ENCODE results near the gene COG7. TPM values are rescaled to one million over a fixed set of nuclear protein-coding genes. Genes with fewer than 3 reads are reported as not detected.
A peak's percentile ranks its signal among the peaks of the same experiment; 100 is the strongest.
"Not testable (repeated sequence)": the region's sequence is repeated elsewhere in the genome, so short reads cannot be mapped to it uniquely, and the experiment has no call there.

Gene COG7
- total RNA-seq, 1 experiment from 2014 or later, result 17.1 TPM

- Histone ChIP-seq H3K36me3 (replicated peaks; ENCODE audit: control insufficient read depth, insufficient read depth, low read length) (peaks cover 10% of the 10 kb centered on the region), H3K27me3 (ENCODE audit: control insufficient read depth, insufficient read depth, low read length) (no peaks in the 10 kb centered on the region), H3K4me3 (ENCODE audit: insufficient read depth, low read depth, low read length) (no peak overlapping the region)
- no peak for DNase-seq
Observed at GRCh38 chr16:23409522-23409921, 43.5 kb downstream of the COG7 start.

- H3K36me3 ChIP-seq (replicated peaks; ENCODE audit: control insufficient read depth, insufficient read depth, low read length), result peaks cover 10% of the 10 kb centered on the region
- DNase-seq, result peak; percentile 51
- H3K4me3 ChIP-seq (ENCODE audit: insufficient read depth, low read depth, low read length), result no peak overlapping the region
Observed at GRCh38 chr16:23408823-23409298, 44.1 kb downstream of the COG7 start.

GRCh38 chr16:23408242-23408822 lies 44.7 kb downstream of the COG7 start:
- peak; percentile 69 for DNase-seq
- Histone ChIP-seq H3K36me3 (replicated peaks; ENCODE audit: control insufficient read depth, insufficient read depth, low read length) (peaks cover 10% of the 10 kb centered on the region), H3K27me3 (ENCODE audit: control insufficient read depth, insufficient read depth, low read length) (no peaks in the 10 kb centered on the region), H3K4me3 (ENCODE audit: insufficient read depth, low read depth, low read length) (no peak overlapping the region)

More at GRCh38 chr16:23408823-23409298, 44.1 kb downstream of the COG7 start:
- H3K27me3 ChIP-seq (ENCODE audit: control insufficient read depth, insufficient read depth, low read length), result no peaks in the 10 kb centered on the region

GRCh38 chr16:23407436-23408127 lies 45.4 kb downstream of the COG7 start:
- peaks cover 10% of the 10 kb centered on the region for H3K36me3 ChIP-seq (replicated peaks; ENCODE audit: control insufficient read depth, insufficient read depth, low read length)
- no peaks in the 10 kb centered on the region for H3K27me3 ChIP-seq (ENCODE audit: control insufficient read depth, insufficient read depth, low read length)
- no peak overlapping the region for H3K4me3 ChIP-seq (ENCODE audit: insufficient read depth, low read depth, low read length)
- no peak for DNase-seq

- no peak for DNase-seq
- Histone ChIP-seq H3K36me3 (replicated peaks; ENCODE audit: control insufficient read depth, insufficient read depth, low read length) (peaks cover 10% of the 10 kb centered on the region), H3K4me3 (ENCODE audit: insufficient read depth, low read depth, low read length) (no peak overlapping the region), H3K27me3 (ENCODE audit: control insufficient read depth, insufficient read depth, low read length) (no peaks in the 10 kb centered on the region)
Observed at GRCh38 chr16:23406546-23407240, 46.3 kb downstream of the COG7 start.

- peaks cover 10% of the 10 kb centered on the region for H3K36me3 ChIP-seq (replicated peaks; ENCODE audit: control insufficient read depth, insufficient read depth, low read length)
- no peak overlapping the region for H3K4me3 ChIP-seq (ENCODE audit: insufficient read depth, low read depth, low read length)
- no peak for DNase-seq
- no peaks in the 10 kb centered on the region for H3K27me3 ChIP-seq (ENCODE audit: control insufficient read depth, insufficient read depth, low read length)
Observed at GRCh38 chr16:23406024-23406423, 47.0 kb downstream of the COG7 start.

- peaks cover 8% of the 10 kb centered on the region for H3K36me3 ChIP-seq (replicated peaks; ENCODE audit: control insufficient read depth, insufficient read depth, low read length)
- no peak for DNase-seq
- H3K4me3 ChIP-seq (ENCODE audit: insufficient read depth, low read depth, low read length), result no peak overlapping the region
- no peaks in the 10 kb centered on the region for H3K27me3 ChIP-seq (ENCODE audit: control insufficient read depth, insufficient read depth, low read length)
Observed at GRCh38 chr16:23403547-23403946, 49.4 kb downstream of the COG7 start.

- no peaks in the 10 kb centered on the region for H3K27me3 ChIP-seq (ENCODE audit: control insufficient read depth, insufficient read depth, low read length)
- DNase-seq, result no peak
- H3K36me3 ChIP-seq (replicated peaks; ENCODE audit: control insufficient read depth, insufficient read depth, low read length), result peaks cover 10% of the 10 kb centered on the region
- H3K4me3 ChIP-seq (ENCODE audit: insufficient read depth, low read depth, low read length), result no peak overlapping the region
Observed at GRCh38 chr16:23402100-23402499, 50.9 kb downstream of the COG7 start.

GRCh38 chr16:23401139-23401538 lies 51.9 kb downstream of the COG7 start:
- no peak for DNase-seq
- H3K36me3 ChIP-seq (replicated peaks; ENCODE audit: control insufficient read depth, insufficient read depth, low read length), result peaks cover 8% of the 10 kb centered on the region
- H3K4me3 ChIP-seq (ENCODE audit: insufficient read depth, low read depth, low read length), result no peak overlapping the region
- H3K27me3 ChIP-seq (ENCODE audit: control insufficient read depth, insufficient read depth, low read length), result no peaks in the 10 kb centered on the region

GRCh38 chr16:23400447-23400846 lies 52.5 kb downstream of the COG7 start:
- not testable (repeated sequence) for H3K36me3 ChIP-seq (replicated peaks; ENCODE audit: control insufficient read depth, insufficient read depth, low read length); DNase-seq; H3K4me3 ChIP-seq (ENCODE audit: insufficient read depth, low read depth, low read length); H3K27me3 ChIP-seq (ENCODE audit: control insufficient read depth, insufficient read depth, low read length)

- peak; percentile 80 for DNase-seq
- no peak overlapping the region for H3K4me3 ChIP-seq (ENCODE audit: insufficient read depth, low read depth, low read length)
- no peaks in the 10 kb centered on the region for H3K27me3 ChIP-seq (ENCODE audit: control insufficient read depth, insufficient read depth, low read length)
- peaks cover 4% of the 10 kb centered on the region for H3K36me3 ChIP-seq (replicated peaks; ENCODE audit: control insufficient read depth, insufficient read depth, low read length)
Observed at GRCh38 chr16:23398987-23399805, 53.8 kb downstream of the COG7 start.

- H3K4me3 ChIP-seq (ENCODE audit: insufficient read depth, low read depth, low read length), result no peak overlapping the region
- no peaks in the 10 kb centered on the region for H3K27me3 ChIP-seq (ENCODE audit: control insufficient read depth, insufficient read depth, low read length)
- peaks cover 4% of the 10 kb centered on the region for H3K36me3 ChIP-seq (replicated peaks; ENCODE audit: control insufficient read depth, insufficient read depth, low read length)
- no peak for DNase-seq
Observed at GRCh38 chr16:23397464-23397863, 55.5 kb downstream of the COG7 start.

GRCh38 chr16:23395732-23396131 lies 57.3 kb downstream of the COG7 start:
- no peak for DNase-seq
- H3K36me3 ChIP-seq (replicated peaks; ENCODE audit: control insufficient read depth, insufficient read depth, low read length), result peaks cover 14% of the 10 kb centered on the region
- no peak overlapping the region for H3K4me3 ChIP-seq (ENCODE audit: insufficient read depth, low read depth, low read length)
- no peaks in the 10 kb centered on the region for H3K27me3 ChIP-seq (ENCODE audit: control insufficient read depth, insufficient read depth, low read length)

GRCh38 chr16:23394141-23394831 lies 58.7 kb downstream of the COG7 start:
- no peak for DNase-seq
- Histone ChIP-seq H3K4me3 (ENCODE audit: insufficient read depth, low read depth, low read length) (no peak overlapping the region), H3K36me3 (replicated peaks; ENCODE audit: control insufficient read depth, insufficient read depth, low read length) (peaks cover 16% of the 10 kb centered on the region), H3K27me3 (ENCODE audit: control insufficient read depth, insufficient read depth, low read length) (no peaks in the 10 kb centered on the region)
